ENCODE results near the gene PRDM16. TPM values are rescaled to one million over a fixed set of nuclear protein-coding genes. Genes with fewer than 3 reads are reported as not detected.

Gene PRDM16
- total and polyA plus RNA-seq, 2 experiments from 2014 or later: 0.14 to 0.16 TPM

GRCh38 chr1:3373700-3374405 lies 304.9 kb downstream of the PRDM16 start (continued):
- no peak for TF ChIP-seq REST (IDR thresholded peaks at IDR 0.05; ENCODE audit: unreplicated experiment)
- TF ChIP-seq CTCF (conservative IDR thresholded peaks at IDR 0.05; ENCODE audit: low read depth in 2 of 2): no peak
- TF ChIP-seq POLR2AphosphoS5 (IDR thresholded peaks at IDR 0.05; ENCODE audit: low read depth): no peak
- TF ChIP-seq JUNB (IDR thresholded peaks at IDR 0.05; ENCODE audit: unreplicated experiment): no peak
- no peak for TF ChIP-seq CREB1 (CRISPR knock-in tag; IDR thresholded peaks at IDR 0.05; ENCODE audit: low read depth)

- H3K9me2 ChIP-seq (ENCODE audit: insufficient read depth): no peaks in the 10 kb centered on the region
- no peak overlapping the region for H3K4me2 ChIP-seq
- Mint-ChIP-seq H3K4me1 (no peaks in the 10 kb centered on the region; the same call in 2 of the 3 replicates), H3K27me3 (ENCODE audit: insufficient read depth, low read depth, poor library complexity) (peaks cover 5% of the 10 kb centered on the region), H3K36me3 (ENCODE audit: low read depth) (no peaks in the 10 kb centered on the region), H3K9me3 (no peaks in the 10 kb centered on the region; the same call in 2 of the 3 replicates), H3K4me3 (no peak overlapping the region), H3K27ac (no peak overlapping the region)
- H2AFZ ChIP-seq: no peak overlapping the region
- no peaks in the 10 kb centered on the region for H3K79me2 ChIP-seq (replicated peaks; ENCODE audit: insufficient read depth)
- no peak overlapping the region for H3K4me3 ChIP-seq
- no peak for TF ChIP-seq EZH2phosphoT487 (IDR thresholded peaks at IDR 0.05; ENCODE audit: unreplicated experiment)
- no peak for TF ChIP-seq STAT1 (IDR thresholded peaks at IDR 0.05; ENCODE audit: unreplicated experiment)
- TF ChIP-seq ZNF462 (CRISPR knock-in tag; IDR thresholded peaks at IDR 0.05): no peak
- TF ChIP-seq CREB1 (CRISPR knock-in tag; IDR thresholded peaks at IDR 0.05; ENCODE audit: low read depth): no peak
- no peak for TF ChIP-seq EZH2 (IDR thresholded peaks at IDR 0.05; ENCODE audit: low read depth, unreplicated experiment)
- no peak for TF ChIP-seq REST (IDR thresholded peaks at IDR 0.05; ENCODE audit: unreplicated experiment)
- H3K4me1 ChIP-seq (ENCODE audit: insufficient read depth): no peaks in the 10 kb centered on the region
- no peaks in the 10 kb centered on the region for H4K20me1 ChIP-seq (replicated peaks; ENCODE audit: insufficient read depth)
- DNase-seq (ENCODE audit: low spot score) (no peak), ATAC-seq (no peak)
- H3K27ac ChIP-seq (ENCODE audit: low read depth): no peak overlapping the region
- no peaks in the 10 kb centered on the region for H3F3A ChIP-seq (replicated peaks; ENCODE audit: low read depth)
- no peaks in the 10 kb centered on the region for H3K36me3 ChIP-seq (ENCODE audit: insufficient read depth)
- no peaks in the 10 kb centered on the region for H3K27me3 ChIP-seq (ENCODE audit: insufficient read depth)
Observed at GRCh38 chr1:3375245-3375644, 306.2 kb downstream of the PRDM16 start.

Data from GM23338 (cell line).